Body of pancreas (tissue), 4 donors: ENCODE measurements around the gene ACOT7. TPM values are rescaled to one million over a fixed set of nuclear protein-coding genes. Genes with fewer than 3 reads are reported as not detected.
"Not testable (repeated sequence)": the region's sequence is repeated elsewhere in the genome, so short reads cannot be mapped to it uniquely, and the experiment has no call there.

Source experiments
- ATAC-seq: fragments of 150-250 bp; one replicate; pipeline ENCODE4 v1.9.1; 2016
- DNase-seq, 4 donors: peaks; one replicate each; pipeline ENCODE4 v3.0.0-alpha.2; 2019
- H3K27ac ChIP-seq, 4 donors: fragments of 200-600 bp; sonication (generic); 1 replicate in 3 of 4; 2 replicates in 1 of 4; pipeline versions ENCODE4 v1.5.1 to v1.6.1; 2016 to 2019; ENCODE audit warnings: mild to moderate bottlenecking in 1 of 4, mixed read lengths in 1 of 4, moderate library complexity in 1 of 4
- H3K27me3 ChIP-seq, 2 donors: fragments of 200-600 bp; sonication (generic); one replicate each; pipeline ENCODE4 v1.6.0; 2016; ENCODE audit warnings: mild to moderate bottlenecking in 1 of 2
- H3K36me3 ChIP-seq, 2 donors: fragments of 200-600 bp; sonication (generic); replicated peaks in 1 of 2; 2 replicates each; pipeline ENCODE4 v1.5.1; 2016; ENCODE audit warnings: low read depth in 2 of 2; ENCODE audit not compliant: insufficient read depth in 1 of 2
- H3K4me1 ChIP-seq: fragments of 200-600 bp; sonication (generic); one replicate; pipeline ENCODE4 v1.6.0; 2016
- H3K4me3 ChIP-seq, 2 donors: fragments of 200-600 bp; sonication (generic); 1 replicate in 1 of 2; 2 replicates in 1 of 2; pipeline ENCODE4 v1.5.1; 2016 to 2019
- H3K9me3 ChIP-seq, 3 donors: fragments of 200-600 bp; sonication (generic); 1 replicate in 2 of 3; 2 replicates in 1 of 3; pipeline ENCODE4 v1.5.1; 2016
- CTCF ChIP-seq, 7 experiments: fragments of 450-650 bp in 4 of 7; fragments of 200-600 bp in 3 of 7; sonication (generic) in 3 of 7; IDR thresholded peaks; one replicate each; pipeline ENCODE4 v1.5.1; 2016 to 2019; ENCODE audit warnings: antibody characterized with exemption in 7 of 7
- POLR2A ChIP-seq, 3 donors: fragments of 450-650 bp; IDR thresholded peaks; one replicate each; pipeline ENCODE4 v1.6.1; 2016; ENCODE audit warnings: antibody characterized with exemption in 3 of 3, mild to moderate bottlenecking in 2 of 3
- WGBS, 2 donors: methylation state at CpG; one replicate each; pipeline ENCODE4 v1.1.5; 2017; 5-methylcytosine and 5-hydroxymethylcytosine counted together
- intact Hi-C: fragments of 100-400 bp; cut with DNase I; formaldehyde crosslinking; loops from one replicate; pipeline ENCODE4 v1.15.1; 2023
- total RNA-seq, 2 donors: library from RNA; depleted of rRNA; stranded (reverse); fragments of >200 nt; gene quantifications; one replicate each; pipeline ENCODE4 v1.1.0, GENCODE V29; 2016

ACOT7 gene
- total RNA-seq, 2 donors from 2014 or later, result 6.0 to 33.0 TPM

- H3K27ac ChIP-seq, H3K36me3 ChIP-seq, DNase-seq, H3K9me3 ChIP-seq, ATAC-seq, H3K4me3 ChIP-seq, intact Hi-C loops: not testable (repeated sequence)
- H3K4me1 ChIP-seq, result peaks cover 27% of the 10 kb centered on the region
- peaks cover 0 to 11% of the 10 kb centered on the region in 2 donors for H3K27me3 ChIP-seq
- WGBS, 2 donors, result 77% methylated on average over 4 of the region's 6 CpGs; no CpG with 5 or more reads in 1 of the 2 donors
Measured at GRCh38 chr1:6428453-6428852, 34.9 kb upstream of the ACOT7 start.

- Histone ChIP-seq H3K27ac (no peak overlapping the region), H3K4me1 (peaks cover 32% of the 10 kb centered on the region), H3K9me3 (no peaks in the 10 kb centered on the region), H3K4me3 (no peak overlapping the region), H3K27me3 (peaks cover 0 to 11% of the 10 kb centered on the region in 2 donors), H3K36me3 (no peaks in the 10 kb centered on the region)
- TF ChIP-seq POLR2A (IDR thresholded peaks at IDR 0.05) (no peak), CTCF (IDR thresholded peaks at IDR 0.05) (no peak)
- ATAC-seq (no peak), DNase-seq (peak; percentile 41 to 70 (median 57))
- intact Hi-C loops, result no loop called here
- 30 to 53% methylated on average over 13 to 26 of the region's 26 CpGs for WGBS, 2 donors
Measured at GRCh38 chr1:6427441-6428390, 34.1 kb upstream of the ACOT7 start.

GRCh38 chr1:6426972-6427350 is 33.4 kb upstream of the ACOT7 start:
- ATAC-seq (no peak), DNase-seq (no peak)
- H3K36me3 ChIP-seq, result no peaks in the 10 kb centered on the region
- WGBS, 2 donors, result 80 to 83% methylated on average over 7 to 10 of the region's 10 CpGs
- intact Hi-C loops, result no loop called here
- no peaks in the 10 kb centered on the region for H3K9me3 ChIP-seq
- TF ChIP-seq CTCF (IDR thresholded peaks at IDR 0.05) (no peak), POLR2A (IDR thresholded peaks at IDR 0.05) (no peak)
- no peak overlapping the region for H3K27ac ChIP-seq
- no peak overlapping the region for H3K4me3 ChIP-seq
- H3K27me3 ChIP-seq, result peaks cover 0 to 11% of the 10 kb centered on the region in 2 donors
- H3K4me1 ChIP-seq, result peaks cover 32% of the 10 kb centered on the region

GRCh38 chr1:6426277-6426971 is 32.9 kb upstream of the ACOT7 start:
- TF ChIP-seq POLR2A (IDR thresholded peaks at IDR 0.05), result no peak
- TF ChIP-seq CTCF (IDR thresholded peaks at IDR 0.05), result no peak
- Histone ChIP-seq H3K27me3 (peaks cover 0 to 11% of the 10 kb centered on the region in 2 donors), H3K4me1 (peaks cover 32% of the 10 kb centered on the region), H3K4me3 (no peak overlapping the region), H3K36me3 (no peaks in the 10 kb centered on the region), H3K27ac (no peak overlapping the region), H3K9me3 (no peaks in the 10 kb centered on the region)
- WGBS, 2 donors, result 72 to 78% methylated on average over 3 to 9 of the region's 9 CpGs
- ATAC-seq (no peak), DNase-seq (no peak)
- intact Hi-C loops, result no loop called here

- Histone ChIP-seq H3K27me3 (peaks cover 0 to 13% of the 10 kb centered on the region in 2 donors), H3K36me3 (no peaks in the 10 kb centered on the region), H3K4me3 (no peak overlapping the region), H3K4me1 (peaks cover 32% of the 10 kb centered on the region), H3K9me3 (no peaks in the 10 kb centered on the region), H3K27ac (no peak overlapping the region)
- no peak for ATAC-seq
- 66 to 71% methylated on average over 4 to 6 of the region's 6 CpGs for WGBS, 2 donors
- DNase-seq, result no peak
- intact Hi-C loops, result no loop called here
- no peak for TF ChIP-seq POLR2A (IDR thresholded peaks at IDR 0.05)
- no peak for TF ChIP-seq CTCF (IDR thresholded peaks at IDR 0.05)
Measured at GRCh38 chr1:6425658-6426057, 32.1 kb upstream of the ACOT7 start.
